Retina (tissue), 1 donor: ENCODE results near the gene COPS6.

Experiments
- DNase-seq: peaks from one replicate; pipeline ENCODE4 v3.0.0-alpha.2; 2016

Gene COPS6

DNA sequence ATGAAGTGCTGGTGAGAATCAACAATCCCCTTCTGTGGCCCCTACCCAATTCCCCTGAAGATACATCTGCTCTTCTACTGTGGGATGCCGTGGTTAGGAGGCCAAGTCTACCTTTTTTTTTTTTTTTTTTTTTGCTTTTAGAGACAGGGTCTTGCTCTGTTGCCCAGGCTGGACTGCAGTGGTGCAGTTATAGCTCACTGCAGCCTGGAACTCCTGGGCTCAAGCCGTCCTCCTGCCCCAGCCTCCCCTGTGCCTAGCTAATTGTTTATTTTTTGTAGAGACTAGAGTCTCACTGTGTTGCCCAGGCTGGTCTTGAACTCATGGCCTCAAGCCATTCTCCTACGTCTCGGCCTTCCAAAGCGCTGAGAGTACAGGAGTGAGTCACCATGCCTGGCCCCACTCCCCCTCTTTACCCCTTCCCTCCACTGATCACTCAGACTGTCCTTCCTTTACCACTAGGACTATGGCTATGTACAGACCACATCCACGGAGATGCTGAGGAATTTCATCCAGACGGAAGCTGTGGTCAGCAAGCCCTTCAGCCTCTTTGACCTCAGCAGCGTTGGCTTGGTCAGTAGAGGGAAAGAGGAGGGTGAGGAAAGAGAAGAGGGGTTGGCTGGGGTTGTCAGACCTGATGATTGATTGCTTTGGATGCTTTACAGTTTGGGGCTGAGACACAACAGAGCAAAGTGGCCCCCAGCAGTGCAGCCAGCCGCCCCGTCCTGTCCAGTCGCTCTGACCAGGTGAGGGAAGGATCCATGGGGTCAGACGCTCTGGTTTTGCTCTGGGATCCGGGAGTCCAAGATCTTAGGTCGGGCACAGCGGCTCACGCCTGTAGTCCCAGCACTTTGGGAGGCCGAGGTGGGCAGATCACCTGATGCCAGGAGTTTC is 14.4 kb downstream of the COPS6 start:
- no peak for DNase-seq

DNA sequence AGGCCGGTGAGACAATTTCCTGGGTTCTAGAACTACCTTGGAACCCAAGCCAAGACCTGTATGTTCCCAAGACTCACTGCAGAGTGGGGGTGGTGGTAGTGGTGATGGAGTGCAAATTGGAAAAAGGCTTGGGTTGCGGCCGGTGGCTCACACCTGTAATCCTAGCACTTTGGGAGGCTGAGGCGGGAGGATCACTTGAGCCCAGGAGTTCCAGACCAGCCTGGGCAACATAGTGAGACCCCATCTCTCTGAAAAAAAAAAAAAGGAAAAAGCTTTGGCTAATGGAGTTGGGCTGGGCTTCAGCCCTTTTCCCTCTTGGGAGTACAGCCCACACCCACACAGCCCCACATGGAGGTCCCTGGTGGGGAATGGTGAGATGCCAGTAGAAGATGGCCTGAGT is 16.8 kb downstream of the COPS6 start:
- DNase-seq, result no peak

DNA sequence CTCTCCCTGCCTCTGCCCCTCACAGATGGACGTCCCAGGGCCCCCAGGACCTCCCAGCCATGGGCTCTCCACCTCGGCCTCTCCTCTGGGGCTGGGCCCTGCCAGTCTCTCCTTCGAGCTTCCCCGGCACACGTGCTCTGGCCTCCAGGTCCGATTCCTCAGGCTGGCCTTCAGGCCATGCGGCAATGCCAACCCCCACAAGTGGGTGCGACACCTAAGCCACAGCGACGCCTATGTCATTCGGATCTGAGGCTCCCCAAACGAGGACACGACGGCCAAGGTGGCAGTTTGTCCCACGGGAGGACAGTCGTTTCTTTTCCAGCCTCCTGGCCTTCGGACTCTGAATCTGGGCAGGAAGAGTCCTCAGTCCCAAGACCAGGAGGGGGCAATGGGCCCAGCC is 17.9 kb downstream of the COPS6 start:
- no peak for DNase-seq

DNA sequence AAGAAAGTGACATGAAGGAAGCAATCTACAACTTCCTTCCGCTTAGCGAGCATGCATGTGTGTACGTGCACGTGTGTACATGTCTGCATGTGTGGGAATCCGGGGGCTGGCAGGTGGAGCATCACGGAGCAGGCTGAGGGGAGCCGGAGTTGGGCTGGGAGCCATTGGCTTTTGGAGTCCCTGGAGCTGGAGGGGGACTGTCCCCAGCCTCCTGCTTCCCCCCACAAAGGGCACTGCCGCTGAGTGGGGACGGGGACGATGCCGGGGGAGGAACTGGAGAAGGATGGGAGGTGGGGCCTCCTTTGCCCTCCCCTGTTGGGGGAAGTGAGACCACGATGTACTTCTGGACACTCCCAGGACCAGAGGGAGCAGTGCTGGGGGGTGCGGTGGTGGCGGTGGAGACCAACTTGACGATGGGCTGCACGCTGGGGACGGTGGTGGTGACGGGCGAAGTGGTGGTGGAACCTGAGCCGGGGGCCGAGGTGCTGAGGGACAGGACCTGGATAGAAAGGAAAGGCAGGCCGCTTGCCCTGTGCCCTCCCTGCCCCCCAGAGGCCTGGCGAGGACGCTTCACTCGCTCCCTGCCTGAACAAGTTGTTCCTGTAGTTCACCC is 18.5 kb downstream of the COPS6 start:
- DNase-seq, result no peak

DNA sequence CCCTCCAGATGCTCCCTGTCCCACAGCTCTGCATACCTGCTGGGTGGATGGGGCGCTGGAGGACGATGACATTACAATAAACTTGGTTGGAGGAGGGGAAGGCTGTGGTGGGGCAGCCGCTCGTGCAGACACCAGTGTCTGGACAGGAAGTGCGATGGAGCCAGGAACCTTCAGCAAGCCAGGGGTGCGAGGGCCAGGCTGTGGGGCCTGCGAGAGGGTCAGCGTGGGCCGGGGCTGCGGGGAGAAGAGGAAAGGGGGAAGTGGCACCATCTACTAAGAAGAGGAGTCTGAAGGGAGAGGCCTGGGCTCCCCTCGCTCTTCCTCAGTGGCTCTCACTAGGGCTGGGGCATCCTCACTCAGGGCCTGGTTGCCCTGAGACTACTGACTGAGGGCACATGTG is 19.1 kb downstream of the COPS6 start:
- DNase-seq, result no peak

DNA sequence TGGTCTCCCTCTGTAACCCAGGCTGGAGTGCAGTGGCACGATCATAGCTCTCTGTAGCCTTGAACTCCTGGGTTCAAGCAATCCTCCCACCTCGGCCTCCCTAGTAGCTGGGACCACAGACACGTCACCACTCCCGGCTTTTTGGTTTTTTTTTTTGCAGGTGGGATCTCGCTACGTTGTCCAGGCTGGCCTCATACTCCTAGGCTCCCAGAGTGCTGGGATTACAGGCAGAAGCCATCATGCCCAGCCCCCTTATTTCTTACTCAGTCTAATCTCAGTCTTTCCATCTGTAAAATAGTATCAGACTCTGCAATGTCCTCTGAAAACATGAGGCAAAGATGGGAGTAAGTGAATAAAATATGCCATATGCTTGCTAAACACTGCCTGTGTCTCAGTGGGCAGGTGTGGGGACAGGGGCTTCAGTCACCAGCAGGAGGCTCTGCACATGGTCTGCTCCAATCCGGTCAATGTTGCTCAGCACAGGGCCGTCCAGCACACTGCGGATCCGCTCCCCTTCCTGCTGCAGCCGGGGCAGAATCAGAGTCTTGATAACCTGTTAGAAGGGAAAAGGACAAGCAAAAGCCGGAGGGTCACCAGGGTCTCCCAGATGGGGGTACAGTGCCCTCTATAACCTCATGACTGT is 20.9 kb downstream of the COPS6 start:
- no peak for DNase-seq

DNA sequence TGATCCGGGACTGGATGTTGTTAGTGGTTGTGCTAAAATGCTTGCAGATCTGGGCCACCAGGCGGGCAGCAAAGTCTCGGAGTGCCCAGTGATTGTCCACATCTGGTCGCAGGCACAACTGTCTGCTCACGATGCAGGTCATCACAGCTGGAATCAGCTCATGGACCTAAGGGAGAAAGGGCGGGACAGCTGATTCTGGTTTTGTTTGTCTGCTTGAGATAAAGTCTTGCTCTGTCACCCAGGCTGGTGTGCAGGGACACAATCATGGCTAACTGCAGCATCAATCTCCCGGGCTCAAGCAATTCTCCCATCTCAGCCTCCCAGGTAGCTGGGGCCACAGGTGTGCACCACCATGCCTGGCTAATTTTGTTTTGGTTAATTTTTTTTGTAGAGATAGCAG is 22.4 kb downstream of the COPS6 start:
- no peak for DNase-seq

DNA sequence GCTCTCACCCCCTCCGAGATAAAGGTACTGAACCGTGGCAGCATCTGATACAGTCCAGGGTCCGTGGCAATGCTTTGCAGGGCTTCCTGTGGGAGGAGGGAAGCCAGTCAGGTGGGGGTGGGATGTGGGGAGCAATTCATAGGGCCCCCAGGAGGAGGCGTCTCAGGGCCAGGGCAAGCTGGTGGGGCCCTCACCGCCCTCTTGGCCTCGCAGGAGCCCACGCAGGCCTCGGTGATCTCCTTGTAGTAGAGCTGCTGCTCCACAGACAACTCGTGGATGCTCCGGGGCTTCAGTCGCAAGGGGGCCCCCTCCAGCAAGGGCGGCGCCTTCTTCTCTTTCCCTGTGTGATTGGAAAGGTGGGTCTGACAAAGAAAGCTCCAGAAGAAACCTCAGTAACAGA is 23.1 kb downstream of the COPS6 start:
- DNase-seq, result no peak

DNA sequence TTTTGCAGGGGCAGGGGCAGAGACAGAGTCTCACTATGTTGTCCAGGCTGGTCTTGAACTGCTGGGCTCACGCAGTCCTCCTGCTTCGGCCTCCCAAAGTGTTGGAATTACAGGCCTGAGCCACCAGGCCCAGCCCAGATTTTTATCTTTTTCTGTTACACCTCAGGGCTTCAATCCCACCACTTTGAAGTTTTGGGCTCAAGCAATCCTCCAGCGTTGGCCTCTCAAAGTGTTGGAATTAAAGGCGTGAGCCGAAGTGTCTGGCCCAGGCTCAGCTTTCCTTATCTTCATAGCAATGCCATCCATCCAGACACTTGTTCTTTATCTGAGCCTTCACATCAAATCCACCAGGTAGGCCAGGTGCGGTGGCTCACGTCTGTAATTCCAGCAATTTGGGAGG is 26.3 kb downstream of the COPS6 start:
- no peak for DNase-seq

DNA sequence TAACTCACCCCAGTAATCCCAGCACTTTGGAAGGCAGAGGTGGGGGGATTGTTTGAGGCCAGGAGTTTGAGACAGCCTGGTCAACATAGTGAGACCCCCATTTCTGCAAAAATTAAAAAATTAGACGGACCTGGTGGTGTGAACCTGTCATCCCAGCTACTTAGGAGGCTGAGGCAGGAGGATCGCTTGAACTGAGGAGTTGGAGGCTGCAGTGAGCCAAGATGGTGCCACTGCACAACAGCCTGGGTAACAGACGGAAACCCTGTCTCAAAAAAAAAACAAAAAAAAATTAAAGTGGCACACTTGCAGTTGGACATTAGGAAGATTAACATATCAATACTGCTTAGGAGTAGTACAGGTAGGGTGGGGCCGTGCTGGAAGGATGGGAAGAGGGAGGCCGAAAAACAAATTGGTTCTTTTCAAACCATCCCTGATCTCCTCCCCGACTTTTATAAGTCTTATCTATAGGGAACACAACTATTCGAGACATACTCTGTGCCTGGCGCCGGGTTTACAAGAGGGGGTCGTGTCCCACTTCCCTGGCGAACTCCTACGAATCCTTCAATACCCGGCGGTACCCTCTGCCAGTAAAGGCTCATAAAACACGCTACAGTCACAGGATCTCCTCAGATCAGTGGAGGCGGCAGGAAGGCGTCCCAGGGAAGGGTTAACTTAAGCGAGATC is 29.8 kb downstream of the COPS6 start:
- no peak for DNase-seq

DNA sequence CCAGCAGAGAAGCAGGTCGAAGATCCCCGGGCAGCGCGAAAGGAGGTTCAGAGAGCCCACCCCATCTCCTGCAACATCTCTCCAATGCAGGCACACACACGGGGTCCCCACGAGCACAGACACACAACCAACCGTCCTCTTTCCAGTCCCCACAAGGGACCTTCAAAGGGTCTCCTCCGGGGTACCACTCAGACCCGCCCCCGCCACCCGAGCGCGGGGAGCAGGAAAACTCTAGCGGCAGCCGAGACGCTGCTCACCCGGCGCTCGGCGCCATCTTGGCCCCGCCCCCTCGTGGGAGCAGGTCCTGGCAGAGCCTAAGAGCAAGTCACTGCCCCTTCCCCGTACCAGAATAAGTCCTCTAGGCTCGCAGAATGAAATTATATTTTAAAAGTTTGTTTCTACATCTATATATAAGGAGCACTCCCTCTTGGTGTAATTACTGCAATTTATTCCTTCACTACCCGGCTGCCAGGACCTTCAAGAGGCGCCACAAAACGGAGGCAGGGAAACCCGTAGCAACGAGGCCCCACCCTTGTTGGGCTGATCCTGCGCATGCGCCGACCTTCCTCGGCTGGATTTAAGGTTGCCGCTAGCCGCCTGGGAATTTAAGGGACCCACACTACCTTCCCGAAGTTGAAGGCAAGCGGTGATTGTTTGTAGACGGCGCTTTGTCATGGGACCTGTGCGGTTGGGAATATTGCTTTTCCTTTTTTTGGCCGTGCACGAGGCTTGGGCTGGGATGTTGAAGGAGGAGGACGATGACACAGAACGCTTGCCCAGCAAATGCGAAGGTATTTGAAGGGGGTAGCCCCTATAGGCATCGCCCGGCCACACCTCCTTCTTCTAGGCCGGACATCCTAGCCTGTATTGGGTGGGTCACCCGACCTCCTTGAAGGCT is 30.6 kb downstream of the COPS6 start, which contains the start of the genes CNPY4 and TAF6:
TSS of gene CNPY4 (plus strand) at position 563 of the 898 bp plus-strand sequence. CDS start at position 674, 111 bp downstream.
TSS of gene TAF6 (minus strand) at position 287 of the 898 bp plus-strand sequence. CDS start 5,149 bp downstream, outside the sequence.
- peak; percentile 98 for DNase-seq

DNA sequence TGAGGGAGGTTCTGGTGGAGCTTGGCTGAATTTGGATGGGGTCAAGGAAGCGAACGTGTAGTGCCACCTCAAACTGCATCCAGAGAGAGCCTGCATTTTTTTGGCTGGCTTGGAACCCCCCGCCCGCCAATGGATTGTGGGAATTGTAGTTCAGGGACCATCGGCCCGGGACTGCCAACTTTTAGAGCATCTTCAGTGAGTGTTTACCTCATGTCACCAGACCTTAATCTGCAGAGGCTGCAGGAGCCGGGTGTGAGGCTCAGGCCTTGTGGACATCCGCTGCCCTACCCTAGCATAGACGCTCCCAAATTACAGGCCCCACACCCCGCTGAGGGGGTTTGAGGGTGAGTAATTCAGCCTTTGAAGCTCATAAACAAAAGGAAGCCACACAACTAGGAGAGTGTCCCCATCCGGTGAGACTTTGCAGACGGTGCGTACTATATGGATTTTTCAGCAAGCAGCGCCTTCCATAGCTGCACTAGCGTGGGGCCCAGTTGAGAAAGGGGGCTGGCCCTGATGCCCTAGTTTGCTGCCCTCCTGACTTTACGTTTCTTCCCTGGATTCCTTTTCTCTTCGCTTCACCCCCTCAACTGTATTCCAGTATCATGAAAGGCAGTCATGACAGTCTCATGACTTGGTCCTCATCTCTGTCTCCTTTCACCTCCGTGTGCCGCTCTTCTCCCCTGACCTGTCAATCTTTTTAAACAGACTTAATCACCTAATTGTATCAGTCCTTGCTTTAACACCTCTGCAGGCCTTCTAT is 31.4 kb downstream of the COPS6 start:
- no peak for DNase-seq

DNA sequence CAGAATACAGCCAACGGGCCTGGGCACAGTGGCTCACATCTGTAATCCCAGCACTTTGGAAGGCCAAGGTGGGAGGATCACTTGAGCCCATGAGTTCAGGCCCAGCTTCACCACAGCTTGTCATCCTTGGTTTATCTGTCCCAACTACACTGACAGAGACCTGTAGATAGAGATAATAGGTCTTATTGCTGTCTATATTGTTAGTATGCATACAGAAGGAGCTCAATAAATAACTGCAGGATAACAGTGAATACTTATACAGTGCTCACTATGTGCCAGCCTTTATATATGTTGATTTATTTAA is 31.9 kb downstream of the COPS6 start:
- DNase-seq, result no peak

DNA sequence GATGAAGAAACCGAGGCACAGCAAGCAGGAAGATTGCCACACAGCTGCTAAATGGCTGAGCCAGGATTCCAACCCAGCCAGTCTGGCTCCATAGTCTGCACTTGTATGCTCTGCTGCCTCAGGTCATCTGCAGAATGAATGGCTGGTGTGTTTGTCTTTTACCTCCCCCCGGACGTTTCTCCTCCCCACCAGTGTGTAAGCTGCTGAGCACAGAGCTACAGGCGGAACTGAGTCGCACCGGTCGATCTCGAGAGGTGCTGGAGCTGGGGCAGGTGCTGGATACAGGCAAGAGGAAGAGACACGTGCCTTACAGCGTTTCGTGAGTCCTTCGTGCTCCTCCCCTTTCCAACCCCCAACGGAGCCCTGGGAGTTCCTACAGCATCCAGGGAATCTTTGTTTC is 33.3 kb downstream of the COPS6 start:
- no peak for DNase-seq

DNA sequence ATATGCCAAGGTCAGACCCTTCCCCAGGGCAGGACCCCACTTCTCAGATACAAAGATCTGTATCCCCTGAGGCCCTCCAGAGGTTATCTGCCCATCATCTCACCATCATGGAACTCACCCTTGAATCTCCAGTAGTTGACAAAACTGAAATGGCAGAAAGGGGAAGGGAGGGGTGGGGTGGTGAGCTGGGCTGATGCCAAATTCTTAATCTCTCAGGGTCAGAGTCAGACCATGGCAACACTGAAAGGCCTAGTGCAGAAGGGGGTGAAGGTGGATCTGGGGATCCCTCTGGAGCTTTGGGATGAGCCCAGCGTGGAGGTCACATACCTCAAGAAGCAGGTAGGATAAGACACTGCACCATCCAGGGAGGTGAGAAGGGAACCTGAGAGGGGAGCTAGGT is 33.8 kb downstream of the COPS6 start:
- no peak for DNase-seq

DNA sequence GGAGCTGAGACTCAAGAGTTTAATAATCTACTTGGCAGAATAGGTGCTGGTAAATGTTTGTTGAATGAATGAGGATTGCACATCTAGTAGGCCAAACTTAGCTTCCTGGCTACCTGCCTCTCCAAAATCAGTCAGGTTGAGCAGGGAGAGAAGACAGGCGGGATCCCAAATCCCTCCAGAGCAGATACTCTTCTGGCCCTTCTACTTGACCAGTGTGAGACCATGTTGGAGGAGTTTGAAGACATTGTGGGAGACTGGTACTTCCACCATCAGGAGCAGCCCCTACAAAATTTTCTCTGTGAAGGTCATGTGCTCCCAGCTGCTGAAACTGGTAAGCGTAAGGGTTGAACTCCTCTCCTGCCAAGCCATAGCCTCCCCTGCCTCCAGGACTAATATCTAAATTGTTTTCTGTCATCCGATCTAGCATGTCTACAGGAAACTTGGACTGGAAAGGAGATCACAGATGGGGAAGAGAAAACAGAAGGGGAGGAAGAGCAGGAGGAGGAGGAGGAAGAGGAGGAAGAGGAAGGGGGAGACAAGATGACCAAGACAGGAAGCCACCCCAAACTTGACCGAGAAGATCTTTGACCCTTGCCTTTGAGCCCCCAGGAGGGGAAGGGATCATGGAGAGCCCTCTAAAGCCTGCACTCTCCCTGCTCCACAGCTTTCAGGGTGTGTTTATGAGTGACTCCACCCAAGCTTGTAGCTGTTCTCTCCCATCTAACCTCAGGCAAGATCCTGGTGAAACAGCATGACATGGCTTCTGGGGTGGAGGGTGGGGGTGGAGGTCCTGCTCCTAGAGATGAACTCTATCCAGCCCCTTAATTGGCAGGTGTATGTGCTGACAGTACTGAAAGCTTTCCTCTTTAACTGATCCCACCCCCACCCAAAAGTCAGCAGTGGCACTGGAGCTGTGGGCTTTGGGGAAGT is 35.8 kb downstream of the COPS6 start:
- no peak for DNase-seq

DNA sequence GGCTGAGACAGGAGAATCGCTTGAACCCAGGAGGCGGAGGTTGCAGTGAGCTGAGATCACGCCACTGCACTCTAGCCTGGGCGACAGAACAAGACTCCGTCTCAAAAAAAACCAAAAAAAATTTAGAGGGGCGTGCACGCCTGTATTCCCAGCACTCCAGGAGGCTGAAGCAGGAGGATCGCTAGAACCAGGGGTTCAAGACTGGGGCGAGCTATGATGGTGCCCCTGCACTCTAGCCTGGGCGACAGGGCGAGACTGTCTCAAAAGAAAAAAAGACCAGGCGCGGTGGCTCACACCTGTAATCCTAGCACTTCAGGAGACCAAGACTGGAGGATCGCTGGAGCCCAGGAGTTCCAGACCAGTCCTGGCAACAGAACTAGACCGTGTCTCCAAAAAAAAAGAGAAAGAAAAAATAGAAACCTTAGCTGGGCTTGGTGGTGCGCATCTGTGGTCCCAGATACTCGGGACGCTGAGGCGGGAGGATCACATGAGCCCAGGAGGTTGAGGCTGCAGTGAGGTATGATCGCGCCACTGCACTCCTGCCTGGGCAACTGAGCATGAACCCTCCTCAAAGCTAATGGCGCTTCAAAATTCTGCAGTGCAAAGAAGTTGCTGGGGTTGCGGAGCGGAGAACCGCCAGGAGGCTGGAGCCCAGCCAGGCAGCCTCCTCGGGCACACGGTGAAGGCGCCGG is 37.6 kb downstream of the COPS6 start:
- DNase-seq, result no peak

DNA sequence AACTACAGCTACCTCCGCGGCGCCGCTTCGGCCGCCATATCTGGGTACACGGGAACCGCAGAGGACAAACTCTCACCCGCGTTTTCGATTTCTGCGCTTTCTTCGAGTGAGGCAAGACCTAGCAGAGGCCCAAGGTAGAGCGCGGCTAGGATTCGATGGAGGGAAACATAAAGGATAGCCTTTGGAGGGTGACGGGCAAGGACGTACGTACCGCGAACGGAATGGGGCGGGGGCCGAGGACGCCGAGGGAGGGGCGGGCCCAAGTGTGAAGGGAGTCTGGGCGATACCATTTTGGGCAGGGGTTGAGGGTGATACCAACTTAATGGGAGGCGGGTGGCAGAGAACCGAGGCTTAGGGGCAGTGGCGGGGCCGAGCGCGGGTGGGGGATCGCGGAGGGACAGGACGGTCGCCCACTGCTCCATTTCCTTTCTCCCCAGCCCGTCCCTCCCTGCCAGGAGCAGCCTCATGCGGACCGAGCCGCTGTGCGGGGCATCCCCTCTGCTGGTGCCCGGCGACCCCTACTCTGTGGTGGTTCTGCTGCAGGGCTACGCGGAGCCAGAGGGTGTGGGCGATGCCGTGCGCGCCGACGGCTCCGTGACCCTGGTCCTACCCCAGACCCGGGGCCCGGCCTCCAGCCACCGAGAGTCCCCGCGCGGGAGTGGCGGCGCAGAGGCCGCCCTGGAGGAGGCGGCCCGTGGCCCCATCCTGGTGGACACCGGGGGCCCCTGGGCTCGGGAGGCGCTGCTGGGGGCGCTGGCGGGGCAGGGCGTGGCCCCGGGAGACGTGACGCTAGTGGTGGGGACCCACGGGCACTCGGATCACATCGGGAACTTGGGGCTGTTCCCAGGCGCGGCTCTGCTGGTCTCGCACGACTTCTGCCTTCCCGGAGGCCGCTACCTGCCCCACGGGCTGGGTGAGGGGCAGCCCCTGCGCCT is 38.4 kb downstream of the COPS6 start, which contains the start of gene MBLAC1:
TSS of gene MBLAC1 (plus strand) at position 37 of the 935 bp plus-strand sequence. CDS start at position 466, 429 bp downstream.
- peak; percentile 97 for DNase-seq
